ENCODE measurements around the gene ZNF785. TPM values are rescaled to one million over a fixed set of nuclear protein-coding genes. Genes with fewer than 3 reads are reported as not detected.

The ZNF785 gene
- total RNA-seq, 1 experiment from 2014 or later = 23.2 TPM

GRCh38 chr16:30628628-30629540 is 43.4 kb upstream of the ZNF785 start:
- Histone ChIP-seq H3K4me3 (ENCODE audit: low read depth, low read length, poor library complexity, severe bottlenecking) (no peak overlapping the region), H3K27ac (ENCODE audit: low read depth, low read length, poor library complexity, severe bottlenecking) (no peak overlapping the region)
- intact Hi-C loops (cut with micrococcal nuclease; ENCODE audit: unreplicated experiment) = loop anchor here (5.0 to 10.0 kb wide), 3 partner anchors 56 to 584 kb away; partner anchors contain the start of gene GDPD3

GRCh38 chr16:30626236-30626635 is 40.7 kb upstream of the ZNF785 start:
- TF ChIP-seq EZH2 (IDR thresholded peaks at IDR 0.05; ENCODE audit: borderline replicate concordance, low read depth, low read length, poor library complexity, severe bottlenecking) (no peak), CTCF (conservative IDR thresholded peaks at IDR 0.05; ENCODE audit: low read depth, low read length) (no peak)
- no peak overlapping the region for H3K27ac ChIP-seq (ENCODE audit: low read depth, low read length, poor library complexity, severe bottlenecking)
- intact Hi-C loops (cut with micrococcal nuclease; ENCODE audit: unreplicated experiment) = loop anchor here (5.0 to 10.0 kb wide), 3 partner anchors 59 to 581 kb away; partner anchors contain the start of gene GDPD3
- no peak for DNase-seq (ENCODE audit: low spot score)
- BruUV-seq (replicated peaks) = no TSS peak
- H3K9me3 ChIP-seq (ENCODE audit: low read depth, low read length, poor library complexity, severe bottlenecking) = no peaks in the 10 kb centered on the region
- H3K4me3 ChIP-seq (ENCODE audit: low read depth, low read length, poor library complexity, severe bottlenecking) = no peak overlapping the region
- POLR2A ChIA-PET (ENCODE audit: low non-redundant PET) = interaction anchor here (0.6 kb wide), 2 partner anchors 30 to 231 kb away, joined by 3 to 6 read pairs; partner anchors contain the start of gene ZNF48
- no peaks in the 10 kb centered on the region for H3K36me3 ChIP-seq (ENCODE audit: insufficient read depth, low read length, poor library complexity, severe bottlenecking)
- H3K27me3 ChIP-seq (replicated peaks; ENCODE audit: insufficient read depth, low read depth, low read length, poor library complexity) = no peaks in the 10 kb centered on the region
- CTCF ChIA-PET = no interaction called here
- H3K4me1 ChIP-seq (ENCODE audit: insufficient read depth, low read length, poor library complexity, severe bottlenecking) = peaks cover 3% of the 10 kb centered on the region

More at GRCh38 chr16:30628628-30629540, 43.4 kb upstream of the ZNF785 start:
- ChIA-PET POLR2A (ENCODE audit: low non-redundant PET) (no interaction called here), CTCF (interaction anchor here (0.6 to 1.3 kb wide), 4 partner anchors 9 to 199 kb away, joined by 3 to 9 read pairs (median 5); partner anchors contain the start of genes DCTPP1 and ZNF689)
- no peaks in the 10 kb centered on the region for H3K9me3 ChIP-seq (ENCODE audit: low read depth, low read length, poor library complexity, severe bottlenecking)
- H3K27me3 ChIP-seq (replicated peaks; ENCODE audit: insufficient read depth, low read depth, low read length, poor library complexity) = no peaks in the 10 kb centered on the region
- peak; percentile 89 for DNase-seq (ENCODE audit: low spot score)
- H3K36me3 ChIP-seq (ENCODE audit: insufficient read depth, low read length, poor library complexity, severe bottlenecking) = no peaks in the 10 kb centered on the region
- no TSS peak for BruUV-seq (replicated peaks)
- TF ChIP-seq EZH2 (IDR thresholded peaks at IDR 0.05; ENCODE audit: borderline replicate concordance, low read depth, low read length, poor library complexity, severe bottlenecking) = no peak
- TF ChIP-seq CTCF (conservative IDR thresholded peaks at IDR 0.05; ENCODE audit: low read depth, low read length) = peak; percentile 94
- H3K4me1 ChIP-seq (ENCODE audit: insufficient read depth, low read length, poor library complexity, severe bottlenecking) = peaks cover 7% of the 10 kb centered on the region

- ChIA-PET POLR2A (ENCODE audit: low non-redundant PET) (no interaction called here), CTCF (no interaction called here)
- no peak for DNase-seq (ENCODE audit: low spot score)
- no peaks in the 10 kb centered on the region for H3K36me3 ChIP-seq (ENCODE audit: insufficient read depth, low read length, poor library complexity, severe bottlenecking)
- intact Hi-C loops (cut with micrococcal nuclease; ENCODE audit: unreplicated experiment) = loop anchor here (10.0 kb wide), 2 partner anchors 61 to 579 kb away; no protein-coding TSS in a partner anchor
- no peaks in the 10 kb centered on the region for H3K27me3 ChIP-seq (replicated peaks; ENCODE audit: insufficient read depth, low read depth, low read length, poor library complexity)
- no peak overlapping the region for H3K4me3 ChIP-seq (ENCODE audit: low read depth, low read length, poor library complexity, severe bottlenecking)
- BruUV-seq (replicated peaks) = no TSS peak
- no peak overlapping the region for H3K27ac ChIP-seq (ENCODE audit: low read depth, low read length, poor library complexity, severe bottlenecking)
- peaks cover 3% of the 10 kb centered on the region for H3K4me1 ChIP-seq (ENCODE audit: insufficient read depth, low read length, poor library complexity, severe bottlenecking)
- H3K9me3 ChIP-seq (ENCODE audit: low read depth, low read length, poor library complexity, severe bottlenecking) = no peaks in the 10 kb centered on the region
- TF ChIP-seq EZH2 (IDR thresholded peaks at IDR 0.05; ENCODE audit: borderline replicate concordance, low read depth, low read length, poor library complexity, severe bottlenecking) (no peak), CTCF (conservative IDR thresholded peaks at IDR 0.05; ENCODE audit: low read depth, low read length) (no peak)
Observed at GRCh38 chr16:30623536-30624283, 38.2 kb upstream of the ZNF785 start.
